SIG-M5 treated with dmso at 0.1 percent for 504 hours (cell line): ENCODE measurements around the gene PDGFB.
A peak's percentile ranks its signal among the peaks of the same experiment; 100 is the strongest.

ENCODE experiments used
- DNase-seq: peaks from one replicate; lab custom pipeline; 2025; ENCODE audit not compliant: unreplicated experiment; lab: John Stamatoyannopoulos, UW

Gene PDGFB

DNA sequence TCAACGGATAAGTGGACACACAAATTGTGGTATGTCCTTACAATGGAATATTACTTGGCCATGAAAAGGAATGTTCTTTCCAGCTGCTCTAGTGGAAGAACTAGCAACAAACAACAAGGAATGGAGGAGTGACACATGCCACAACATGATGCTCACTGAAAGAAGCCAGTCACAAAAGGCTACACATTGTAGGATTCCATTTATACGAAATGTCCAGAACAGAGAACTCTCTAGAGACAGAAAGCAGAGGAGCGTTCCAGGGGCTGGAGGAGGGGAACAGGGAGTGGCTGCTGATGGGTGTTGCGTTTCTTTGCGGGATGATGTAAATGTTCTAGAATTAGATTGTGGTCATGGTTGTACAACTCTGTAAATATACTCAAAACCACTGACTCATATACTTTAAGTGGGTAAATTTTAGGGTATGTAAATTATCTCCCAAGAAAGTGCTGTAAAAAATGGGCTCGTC, 32.4 kb upstream of the PDGFB start:
- DNase-seq: peak; percentile 59

DNA sequence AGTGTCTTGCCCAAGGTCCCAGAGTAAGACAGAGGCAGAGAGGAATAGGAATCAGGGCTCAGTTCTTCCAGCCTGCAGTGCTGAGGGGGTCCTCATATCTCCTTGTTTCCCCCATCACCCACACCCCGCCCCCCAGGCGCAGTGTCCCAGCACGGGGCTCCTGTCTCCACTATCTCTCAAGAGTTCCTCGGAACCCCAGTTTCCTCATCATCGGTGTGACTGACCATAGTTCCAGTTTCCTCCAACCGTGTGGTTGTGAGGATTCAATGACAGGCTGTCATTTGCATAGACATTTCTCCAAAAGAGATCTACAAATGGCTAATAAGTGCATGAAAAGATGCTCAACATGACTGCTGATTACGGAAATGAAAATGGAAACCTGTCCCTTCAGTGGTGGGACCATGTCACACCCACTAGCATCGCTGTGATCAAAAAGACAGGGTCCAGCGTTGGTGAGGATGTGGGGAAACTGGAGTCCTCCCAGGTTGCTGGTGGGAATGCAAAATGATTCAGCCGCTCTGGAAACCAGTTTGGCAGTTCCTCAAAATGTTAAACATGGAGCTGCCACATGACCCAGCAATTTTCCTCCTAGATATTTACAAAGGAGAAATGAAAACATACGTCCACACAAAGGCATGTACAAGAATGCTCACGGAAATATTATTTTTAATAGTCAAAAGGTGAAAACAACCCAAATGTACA, 31.8 kb upstream of the PDGFB start:
- DNase-seq: peak; percentile 15

- DNase-seq: no peak
Observed at GRCh38 chr22:39275814-39276439, 31.1 kb upstream of the PDGFB start.

DNA sequence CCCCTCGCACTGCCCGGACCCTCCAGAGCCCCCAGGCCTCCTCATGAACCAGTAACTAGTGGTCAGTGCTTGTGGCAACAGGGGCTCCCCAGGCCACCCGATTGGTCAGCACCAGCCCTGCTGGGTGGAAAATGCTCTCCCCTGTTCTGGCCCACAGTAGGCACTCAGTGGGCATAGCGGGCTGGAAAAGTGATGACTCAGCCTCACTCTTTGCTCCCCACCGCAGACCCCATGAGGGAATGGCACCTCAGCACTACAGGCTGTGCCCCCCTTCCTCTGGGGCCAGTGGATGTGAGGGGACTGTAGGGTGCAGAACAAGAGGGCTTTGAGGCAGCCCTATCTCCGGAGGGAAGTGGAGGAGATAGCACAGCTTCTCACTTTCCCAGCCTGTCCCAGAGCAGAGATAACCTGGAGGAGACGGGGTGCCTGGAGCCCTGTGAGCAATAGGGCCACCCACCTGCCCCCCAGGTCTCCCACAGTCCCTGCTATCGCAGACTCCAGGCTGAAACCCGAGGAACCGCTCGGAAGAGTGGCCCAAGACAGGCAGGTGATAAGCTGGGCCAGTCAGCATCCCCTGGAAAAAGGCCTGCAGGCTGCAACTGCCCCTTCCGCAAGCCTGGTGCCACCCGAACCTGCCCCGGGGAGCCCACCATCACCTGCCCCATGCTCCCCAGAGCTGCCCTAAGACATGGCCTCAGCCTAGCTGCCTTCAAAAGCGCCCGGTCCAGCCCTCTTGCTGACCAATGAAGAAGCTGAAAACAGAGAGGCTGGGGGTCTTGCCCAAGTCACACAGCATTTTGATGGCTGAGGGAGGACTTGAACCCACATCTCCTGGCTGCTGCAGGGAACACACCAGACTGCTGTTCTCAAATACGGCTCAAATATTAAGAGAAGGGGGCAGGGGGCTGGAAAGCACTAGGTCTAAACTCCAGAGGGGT, 29.4 kb upstream of the PDGFB start:
- no peak for DNase-seq

DNA sequence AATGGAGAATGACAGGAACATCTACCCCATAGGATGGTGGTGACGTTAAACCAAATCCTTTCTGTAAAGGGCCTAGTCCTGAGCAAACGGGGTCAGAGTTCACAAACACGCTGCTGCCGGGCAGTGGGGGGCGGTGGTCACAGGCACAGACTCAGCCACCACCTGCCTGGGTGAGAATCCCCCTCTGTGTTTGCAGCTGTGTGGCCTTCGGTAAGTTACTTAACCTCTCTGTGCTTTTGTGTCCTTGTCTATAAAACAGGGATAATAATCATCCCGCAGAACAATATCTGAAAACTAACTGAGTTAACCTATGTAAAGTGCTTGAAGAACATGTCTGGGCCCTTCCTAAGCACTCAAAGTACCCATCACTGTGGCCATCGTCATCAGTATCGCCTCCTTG, 26.0 kb upstream of the PDGFB start:
- no peak for DNase-seq

DNA sequence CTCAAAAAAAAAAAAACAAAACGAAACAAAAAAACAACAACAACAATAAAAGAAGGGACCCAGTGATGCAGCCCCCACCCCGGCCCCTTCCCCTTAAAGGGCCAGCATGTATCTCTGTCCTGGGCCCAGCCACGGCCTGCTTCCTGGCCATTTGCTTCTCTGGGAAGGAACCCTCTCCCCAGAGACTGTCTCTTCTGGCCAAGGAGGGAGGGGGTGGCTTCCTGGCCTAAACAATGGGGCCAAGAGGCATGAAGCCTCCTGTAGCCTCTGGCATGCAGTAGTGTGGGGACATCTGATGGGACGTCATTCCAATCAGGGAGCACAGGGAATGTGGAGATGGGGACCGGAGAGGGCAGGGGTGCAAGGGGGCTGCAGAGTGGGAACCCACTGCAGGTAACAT, 25.5 kb upstream of the PDGFB start:
- DNase-seq: no peak

GRCh38 chr22:39269095-39269790, 24.5 kb upstream of the PDGFB start:
- no peak for DNase-seq

DNA sequence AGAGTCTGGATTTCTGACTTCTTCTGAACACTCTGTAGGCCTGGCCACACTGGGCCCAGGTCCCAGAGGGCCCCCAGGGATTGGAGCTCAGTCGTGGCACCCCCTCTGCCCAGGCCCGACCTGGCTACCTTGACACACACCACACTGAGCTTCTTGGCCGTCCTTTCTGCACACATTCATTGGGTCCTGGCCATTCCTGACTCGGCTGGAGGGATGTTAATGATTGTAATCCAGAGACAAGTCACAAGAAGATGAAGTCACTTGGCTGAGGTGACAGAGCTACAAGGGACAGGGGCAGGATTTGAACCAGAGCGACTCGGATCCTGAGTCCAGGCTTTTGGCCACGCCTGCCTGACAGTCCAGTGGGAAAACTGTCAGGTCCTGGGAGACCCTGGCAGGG, 23.9 kb upstream of the PDGFB start:
- DNase-seq: no peak

GRCh38 chr22:39267974-39268373, 23.2 kb upstream of the PDGFB start:
- DNase-seq: no peak

GRCh38 chr22:39266398-39267030, 21.7 kb upstream of the PDGFB start:
- DNase-seq: peak; percentile 81

DNA sequence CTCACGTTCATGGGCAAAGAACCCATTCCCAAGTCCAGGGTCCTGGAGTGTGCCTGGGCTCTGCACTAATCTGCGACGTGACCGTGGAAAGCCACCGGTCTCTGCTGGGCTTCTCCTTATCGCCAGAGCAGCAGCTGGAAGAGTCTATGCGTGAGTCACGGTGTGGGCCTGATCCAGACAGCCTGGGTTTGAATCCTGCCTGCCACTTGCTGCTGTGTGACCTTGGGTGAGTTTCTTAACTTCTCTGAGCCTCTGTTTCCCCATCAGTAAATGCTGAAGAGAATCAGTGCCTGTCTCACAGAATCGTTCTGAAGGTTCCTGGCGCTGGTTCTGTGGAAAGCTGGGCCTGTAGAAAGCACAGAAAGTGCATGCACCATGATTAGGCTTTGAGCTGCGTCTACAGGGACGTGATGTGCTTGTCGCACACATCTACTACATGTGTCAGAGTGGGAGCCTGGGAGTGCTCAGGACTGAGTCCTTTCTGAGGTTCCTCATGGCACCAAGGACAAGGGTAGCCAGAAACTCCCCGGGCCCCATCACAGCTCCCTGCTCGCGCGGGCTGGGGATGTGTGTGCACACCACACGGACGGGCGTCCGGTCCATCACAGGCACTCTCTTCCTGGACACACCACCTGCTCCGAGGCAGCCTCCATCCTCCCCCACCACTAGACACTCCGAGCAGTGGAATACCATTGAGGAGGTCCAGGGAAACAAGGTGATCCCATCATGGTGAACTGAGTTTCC, 20.5 kb upstream of the PDGFB start:
- no peak for DNase-seq

DNA sequence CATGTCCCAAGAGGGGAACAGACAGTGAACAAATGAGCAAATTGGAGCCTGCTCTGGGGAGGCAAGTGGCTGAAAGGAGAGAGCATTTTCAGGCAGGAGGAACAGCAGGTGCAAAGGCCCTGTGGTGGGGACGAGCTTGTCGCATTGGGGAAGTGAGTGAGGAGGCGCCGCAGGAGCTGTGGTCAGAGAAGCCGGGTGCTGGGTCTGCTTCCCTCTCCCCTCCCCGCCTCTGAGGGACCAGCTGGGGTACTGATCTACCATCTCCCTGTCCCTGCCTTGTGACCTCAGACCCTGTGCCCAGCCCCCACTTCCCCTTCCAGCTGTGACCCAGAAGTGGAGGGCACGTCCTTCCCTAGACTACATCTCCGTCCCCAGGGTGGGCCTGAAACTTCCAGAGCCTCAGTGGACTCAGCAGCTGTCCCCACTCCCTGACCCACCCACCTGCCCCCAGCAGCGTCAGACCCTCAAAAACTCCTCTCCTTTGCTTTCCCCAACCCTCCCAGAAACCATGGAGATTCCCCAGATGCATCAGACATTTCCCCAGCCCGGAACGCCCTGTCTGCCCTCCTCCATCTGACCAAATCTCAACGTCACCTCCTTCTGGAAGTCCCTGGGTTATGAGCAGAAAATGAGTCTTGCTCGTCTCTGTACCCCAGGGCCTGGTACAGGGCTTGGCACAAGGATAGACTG, 19.7 kb upstream of the PDGFB start:
- peak; percentile 34 for DNase-seq

- no peak for DNase-seq
Observed at GRCh38 chr22:39263626-39264348, 19.0 kb upstream of the PDGFB start.

- no peak for DNase-seq
Observed at GRCh38 chr22:39259666-39260065, 14.9 kb upstream of the PDGFB start.

DNA sequence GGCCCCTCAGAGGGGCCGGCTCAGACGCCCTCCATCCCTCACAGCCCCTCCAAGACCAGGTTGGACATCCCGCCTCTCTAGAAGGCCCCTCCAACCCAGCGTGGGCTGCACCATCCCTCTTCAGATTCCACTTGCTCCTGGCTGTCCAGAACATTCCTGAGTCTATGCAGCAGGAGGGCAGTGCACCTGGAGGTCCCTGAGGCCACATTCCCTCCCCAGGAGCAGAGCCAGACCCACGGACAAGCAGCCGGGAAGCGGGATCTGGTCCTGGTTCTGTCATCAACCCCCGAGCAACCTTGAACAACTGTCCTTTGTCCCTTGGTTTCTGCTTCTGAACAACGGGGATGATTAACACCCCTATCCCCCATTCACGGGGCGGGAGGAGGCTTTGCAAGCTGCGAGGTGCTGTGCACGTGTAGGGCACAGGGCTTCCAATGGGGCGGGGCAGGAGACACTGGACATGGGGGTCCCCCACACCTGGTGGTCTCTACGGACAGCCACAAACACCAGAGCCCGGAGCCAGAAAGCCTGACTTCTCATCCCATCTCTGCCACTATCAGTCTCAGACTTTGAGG, 13.2 kb upstream of the PDGFB start:
- DNase-seq: no peak

- DNase-seq: no peak
Observed at GRCh38 chr22:39256979-39257378, 12.2 kb upstream of the PDGFB start.

DNA sequence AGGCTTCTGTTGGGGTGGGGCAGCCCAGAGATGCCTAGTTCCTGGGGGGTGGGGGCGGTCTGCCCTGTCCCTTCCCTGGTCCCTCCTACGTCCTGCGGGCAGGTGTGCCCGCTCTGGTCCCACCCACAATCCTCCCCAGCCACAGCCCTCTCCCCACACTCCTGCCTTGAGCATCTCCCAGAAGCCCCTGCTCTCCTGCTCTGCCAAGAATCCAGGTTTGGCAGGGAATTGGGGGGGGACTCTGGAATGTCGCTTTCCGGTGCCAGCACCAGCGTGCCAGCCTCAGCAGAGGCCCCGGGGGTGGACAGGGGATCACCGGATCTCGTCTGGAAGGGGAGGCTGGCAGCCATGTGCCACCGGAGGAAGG, 11.4 kb upstream of the PDGFB start:
- no peak for DNase-seq

DNA sequence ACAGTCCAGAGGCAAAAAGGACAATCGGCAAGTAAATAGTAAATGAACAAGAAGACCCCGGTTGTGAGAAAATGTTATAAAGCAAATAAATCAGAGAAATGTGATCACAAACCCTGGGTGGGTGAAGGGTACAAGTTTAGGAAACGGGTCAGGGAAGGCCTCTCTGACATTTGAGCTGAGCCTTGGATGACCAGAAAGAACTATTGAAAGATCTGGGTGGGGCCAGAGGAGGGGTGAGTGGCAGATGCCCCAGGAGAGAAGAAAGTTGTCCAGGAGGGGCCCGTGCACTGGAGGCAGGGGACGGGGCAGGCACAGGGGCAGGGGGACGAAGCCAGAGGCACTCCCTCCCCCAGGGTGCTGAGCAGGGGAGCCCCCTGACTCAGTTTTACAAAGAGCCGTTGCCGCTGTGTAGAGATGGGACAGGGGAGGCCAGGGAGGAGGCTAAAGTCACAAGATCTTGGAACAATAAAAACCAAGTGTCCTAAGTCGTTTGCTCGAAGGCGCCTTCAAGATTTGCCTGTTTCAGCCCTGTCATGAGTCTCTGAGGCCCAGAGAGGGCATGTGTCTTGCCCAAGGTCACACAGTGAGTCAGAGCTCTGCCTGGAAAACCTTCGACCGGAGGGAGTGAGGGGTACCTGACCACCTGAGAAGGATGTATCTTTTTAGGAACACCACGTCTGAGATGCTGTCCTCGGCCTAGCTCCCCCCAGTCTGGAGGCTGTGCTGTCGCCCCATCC, 10.8 kb upstream of the PDGFB start:
- DNase-seq: no peak
